AG04449 (cell line): ENCODE results near the gene FBXO10.
"Not testable (repeated sequence)": the region's sequence is repeated elsewhere in the genome, so short reads cannot be mapped to it uniquely, and the experiment has no call there.

Experiments
- CTCF ChIA-PET: fragments of 350-600 bp; formaldehyde crosslinking; extraction: SDS; loops from one replicate; lab custom pipeline; 2021; ENCODE audit warnings: antibody characterized with exemption; lab: Yijun Ruan, JAX
- POLR2A ChIA-PET: fragments of 400-600, 350-600 bp; formaldehyde crosslinking; extraction: SDS; loops from one replicate; lab custom pipeline; 2020; ENCODE audit warnings: antibody characterized with exemption, inconsistent platforms; lab: Yijun Ruan, JAX
- DNase-seq: peaks from one replicate; pipeline ENCODE4 v3.0.0-alpha.2; 2010; ENCODE audit warnings: low read depth, low spot score
- H3K4me3 ChIP-seq: 2 replicates; pipeline ENCODE4 v1.5.1; 2011; ENCODE audit warnings: low read depth, mild to moderate bottlenecking, control low read depth, low read length
- CTCF ChIP-seq: IDR thresholded peaks from one replicate; pipeline ENCODE4 v1.5.1; 2011; ENCODE audit warnings: mild to moderate bottlenecking, moderate library complexity, low read length, control low read depth, inconsistent platforms; ENCODE audit not compliant: insufficient read depth; ENCODE audit errors: missing control alignments

The FBXO10 gene

GRCh38 chr9:37602817-37603216 is 26.6 kb upstream of the FBXO10 start:
- ChIA-PET CTCF (interaction anchor here (1.1 to 1.9 kb wide), 3 partner anchors 8 to 17 kb away, joined by 4 to 7 read pairs (median 4); partner anchors contain the start of gene TOMM5), POLR2A (no interaction called here)
- TF ChIP-seq CTCF: no peak
- no peak overlapping the region for H3K4me3 ChIP-seq
- DNase-seq: no peak

GRCh38 chr9:37602061-37602460 is 25.9 kb upstream of the FBXO10 start:
- CTCF ChIA-PET: interaction anchor here (1.1 to 1.9 kb wide), 3 partner anchors 9 to 16 kb away, joined by 4 to 7 read pairs (median 4); partner anchors contain the start of gene TOMM5
- POLR2A ChIA-PET, DNase-seq, H3K4me3 ChIP-seq: not testable (repeated sequence)

- DNase-seq: no peak
- CTCF ChIA-PET: interaction anchor here (1.3 to 3.7 kb wide), 6 partner anchors 11 to 72 kb away, joined by 3 to 21 read pairs (median 4); no protein-coding TSS in a partner anchor
- POLR2A ChIA-PET: no interaction called here
- TF ChIP-seq CTCF: no peak
- H3K4me3 ChIP-seq: no peak overlapping the region
Observed at GRCh38 chr9:37596504-37596903, 20.3 kb upstream of the FBXO10 start.

GRCh38 chr9:37593883-37594448 is 17.8 kb upstream of the FBXO10 start:
- POLR2A ChIA-PET: interaction anchor here (0.6 kb wide), 1 partner anchor 131 kb away, joined by 3 read pairs; no protein-coding TSS in a partner anchor
- no peak overlapping the region for H3K4me3 ChIP-seq
- CTCF ChIA-PET: interaction anchor here (0.8 to 3.7 kb wide), 10 partner anchors 9 to 181 kb away, joined by 3 to 21 read pairs (median 4); no protein-coding TSS in a partner anchor
- DNase-seq: no peak
- TF ChIP-seq CTCF: no peak

GRCh38 chr9:37592108-37592951 is 16.1 kb upstream of the FBXO10 start, which contains the start of gene TOMM5:
TOMM5 (minus strand) TSS chr9:37592597; CDS start chr9:37592532, 65 bp downstream.
- TF ChIP-seq CTCF: no peak
- POLR2A ChIA-PET: interaction anchor here (0.5 to 1.7 kb wide), 10 partner anchors 9 to 807 kb away, joined by 3 to 8 read pairs (median 4); partner anchors contain the start of gene FBXO10
- CTCF ChIA-PET: interaction anchor here (0.8 to 2.7 kb wide), 7 partner anchors 10 to 61 kb away, joined by 3 to 34 read pairs (median 3); no protein-coding TSS in a partner anchor

GRCh38 chr9:37587521-37587920 is 11.3 kb upstream of the FBXO10 start:
- no peak for DNase-seq
- ChIA-PET POLR2A (no interaction called here), CTCF (interaction anchor here (2.9 kb wide), 1 partner anchor 10 kb away, joined by 23 read pairs; the partner anchor contains the start of gene FBXO10)
- H3K4me3 ChIP-seq: no peak overlapping the region
- no peak for TF ChIP-seq CTCF

More at GRCh38 chr9:37592108-37592951, 16.1 kb upstream of the FBXO10 start, which contains the start of gene TOMM5:
- peak within 1 kb of the TSS; percentile 99 for H3K4me3 ChIP-seq
- DNase-seq: peak; percentile 55
